Tibial artery (tissue), 4 donors: ENCODE data around the gene LMF1.

Experiments
- DNase-seq, 2 donors: peaks; one replicate each; pipeline ENCODE4 v3.0.0-alpha.2; 2019
- H3K27ac ChIP-seq, 2 donors: fragments of 200-600 bp; sonication (generic) in 1 of 2; 1 replicate in 1 of 2; 2 replicates in 1 of 2; pipeline ENCODE4 v1.5.1; 2018 to 2019; ENCODE audit warnings: mild to moderate bottlenecking in 1 of 2
- H3K27me3 ChIP-seq, 2 donors: fragments of 200-600 bp; sonication (generic) in 1 of 2; one replicate each; pipeline versions ENCODE4 v1.5.1 to v1.6.0; 2016 to 2019
- H3K36me3 ChIP-seq, 3 donors: fragments of 200-600 bp; sonication (generic) in 2 of 3; one replicate each; pipeline ENCODE4 v1.5.1; 2016 to 2019; ENCODE audit warnings: mild to moderate bottlenecking in 2 of 3
- H3K4me1 ChIP-seq, 4 donors: fragments of 200-600 bp; sonication (generic) in 2 of 4; 1 replicate in 3 of 4; 2 replicates in 1 of 4; pipeline ENCODE4 v1.5.1; 2016 to 2019
- H3K4me3 ChIP-seq, 2 donors: fragments of 200-600 bp; sonication (generic) in 1 of 2; 1 replicate in 1 of 2; 2 replicates in 1 of 2; pipeline ENCODE4 v1.5.1; 2018 to 2019; ENCODE audit warnings: mild to moderate bottlenecking in 2 of 2
- H3K9me3 ChIP-seq, 3 donors: fragments of 200-600 bp; sonication (generic) in 1 of 3; one replicate each; pipeline ENCODE4 v1.5.1; 2016 to 2019
- CTCF ChIP-seq, 2 experiments: fragments of 200-600 bp in 1 of 2; fragments of 450-650 bp in 1 of 2; IDR thresholded peaks; one replicate each; pipeline ENCODE4 v1.5.1; 2017 to 2019; ENCODE audit warnings: antibody characterized with exemption in 2 of 2, mild to moderate bottlenecking in 1 of 2, moderate library complexity in 1 of 2
- intact Hi-C: fragments of 100-400 bp; cut with DNase I; formaldehyde crosslinking; loops from one replicate; pipeline ENCODE4 v1.15.0; 2023; ENCODE audit warnings: low total_unique reads

LMF1 gene

GRCh38 chr16:922051-922450, 48.7 kb downstream of the LMF1 start:
- no peak for TF ChIP-seq CTCF (IDR thresholded peaks at IDR 0.05)
- Histone ChIP-seq H3K4me3 (no peak overlapping the region), H3K36me3 (peaks cover 0 to 14% (median 5%) of the 10 kb centered on the region in 3 donors), H3K27me3 (no peaks in the 10 kb centered on the region), H3K27ac (no peak overlapping the region), H3K9me3 (no peaks in the 10 kb centered on the region), H3K4me1 (peaks cover 0 to 22% (median 14%) of the 10 kb centered on the region in 4 donors)
- intact Hi-C loops = no loop called here
- DNase-seq = no peak

GRCh38 chr16:921321-921905, 49.4 kb downstream of the LMF1 start:
- DNase-seq = no peak
- no peaks in the 10 kb centered on the region for H3K27me3 ChIP-seq
- no peaks in the 10 kb centered on the region for H3K9me3 ChIP-seq
- H3K4me3 ChIP-seq = no peak overlapping the region
- no peak for TF ChIP-seq CTCF (IDR thresholded peaks at IDR 0.05)
- intact Hi-C loops = no loop called here
- peak overlapping the region in 1 of 2 donors; percentile 65 for H3K27ac ChIP-seq
- H3K36me3 ChIP-seq = peaks cover 0 to 14% (median 5%) of the 10 kb centered on the region in 3 donors
- peaks cover 0 to 22% (median 14%) of the 10 kb centered on the region in 4 donors for H3K4me1 ChIP-seq

GRCh38 chr16:920717-921116, 50.1 kb downstream of the LMF1 start:
- no peak for TF ChIP-seq CTCF (IDR thresholded peaks at IDR 0.05)
- H3K9me3 ChIP-seq = no peaks in the 10 kb centered on the region
- no peaks in the 10 kb centered on the region for H3K27me3 ChIP-seq
- peaks cover 0 to 22% (median 14%) of the 10 kb centered on the region in 4 donors for H3K4me1 ChIP-seq
- peak in 1 of 2 donors; percentile 47 for DNase-seq
- intact Hi-C loops = no loop called here
- no peak overlapping the region for H3K4me3 ChIP-seq
- peaks cover 0 to 9% (median 5%) of the 10 kb centered on the region in 3 donors for H3K36me3 ChIP-seq
- H3K27ac ChIP-seq = peak overlapping the region; percentile 65 to 67

- intact Hi-C loops = no loop called here
- peak in 1 of 2 donors; percentile 29 for DNase-seq
- Histone ChIP-seq H3K27me3 (no peaks in the 10 kb centered on the region), H3K4me3 (no peak overlapping the region), H3K4me1 (peaks cover 0 to 22% (median 14%) of the 10 kb centered on the region in 4 donors), H3K36me3 (peaks cover 0 to 9% (median 5%) of the 10 kb centered on the region in 3 donors), H3K9me3 (no peaks in the 10 kb centered on the region), H3K27ac (peak overlapping the region; percentile 65 to 67)
- no peak for TF ChIP-seq CTCF (IDR thresholded peaks at IDR 0.05)
Observed at GRCh38 chr16:920051-920681, 50.6 kb downstream of the LMF1 start.

GRCh38 chr16:919658-920050, 51.1 kb downstream of the LMF1 start:
- no peaks in the 10 kb centered on the region for H3K9me3 ChIP-seq
- peak overlapping the region; percentile 65 to 67 for H3K27ac ChIP-seq
- no peak for DNase-seq
- H3K27me3 ChIP-seq = no peaks in the 10 kb centered on the region
- no peak for TF ChIP-seq CTCF (IDR thresholded peaks at IDR 0.05)
- H3K36me3 ChIP-seq = peaks cover 0 to 9% (median 5%) of the 10 kb centered on the region in 3 donors
- intact Hi-C loops = no loop called here
- peaks cover 0 to 22% (median 14%) of the 10 kb centered on the region in 4 donors for H3K4me1 ChIP-seq
- H3K4me3 ChIP-seq = no peak overlapping the region
